Measurements from ENCODE around the gene CHODL.

GRCh38 chr21:18252256-18252655, 7.6 kb downstream of the CHODL start:
- no peak for TF ChIP-seq CTCF (IDR thresholded peaks at IDR 0.05)
- TF ChIP-seq POLR2A (IDR thresholded peaks at IDR 0.05) = no peak
